ENCODE data around the gene TULP3.

DNA sequence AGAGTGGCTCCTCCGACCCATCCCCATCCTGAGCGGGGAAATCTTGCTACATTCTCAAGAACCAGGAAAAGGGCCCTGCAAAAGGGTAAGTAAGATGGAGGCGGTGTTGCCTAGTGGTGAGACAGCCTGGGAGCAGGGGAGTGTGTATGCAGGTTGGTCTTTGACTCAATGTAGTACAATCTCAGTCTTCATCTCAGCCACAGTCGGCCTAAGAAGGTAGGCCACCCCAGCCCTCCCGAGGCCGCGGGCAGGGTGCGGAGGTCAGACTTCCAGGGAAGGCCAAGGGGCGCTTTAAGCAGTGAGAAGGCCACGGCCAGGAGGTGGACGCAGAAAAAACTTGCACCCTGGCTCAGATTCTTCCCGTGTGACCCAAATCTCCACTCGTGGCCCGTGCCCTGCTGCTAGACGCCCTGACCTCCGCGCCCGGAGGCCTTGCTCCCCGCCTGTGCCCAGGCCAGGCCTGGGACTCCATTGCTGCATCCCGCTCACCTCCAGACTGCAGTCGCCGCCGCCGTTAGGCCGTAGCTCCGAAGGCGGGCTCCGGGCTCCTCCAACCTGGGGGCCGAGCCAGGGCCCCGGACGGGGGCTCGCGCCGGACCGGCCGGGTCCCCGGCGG lies 14.2 kb upstream of the TULP3 start:
- TF ChIP-seq MAFK (IDR thresholded peaks at IDR 0.05; ENCODE audit: low read depth, low read length) (no peak), KDM1A (IDR thresholded peaks at IDR 0.05; ENCODE audit: borderline replicate concordance, low read length) (no peak), BACH1 (IDR thresholded peaks at IDR 0.05; ENCODE audit: low read length) (no peak)
